Measurements from ENCODE around the gene FBXL14.
"Not testable (repeated sequence)": the region's sequence is repeated elsewhere in the genome, so short reads cannot be mapped to it uniquely, and the experiment has no call there.

Gene FBXL14

GRCh38 chr12:1566449-1567135 lies 27.8 kb downstream of the FBXL14 start:
- DNase-seq = no peak

GRCh38 chr12:1565172-1565571 lies 29.2 kb downstream of the FBXL14 start:
- no peak for DNase-seq

GRCh38 chr12:1564067-1564466 lies 30.3 kb downstream of the FBXL14 start:
- no peak for DNase-seq

- DNase-seq = no peak
Observed at GRCh38 chr12:1562813-1563407, 31.5 kb downstream of the FBXL14 start.

- no peak for DNase-seq
Observed at GRCh38 chr12:1560704-1561103, 33.7 kb downstream of the FBXL14 start.

GRCh38 chr12:1559676-1560091 lies 34.7 kb downstream of the FBXL14 start:
- DNase-seq = no peak

GRCh38 chr12:1558108-1558507 lies 36.3 kb downstream of the FBXL14 start:
- not testable (repeated sequence) for DNase-seq

GRCh38 chr12:1553987-1554982 lies 40.1 kb downstream of the FBXL14 start:
- DNase-seq = peak; percentile 27 to 40

GRCh38 chr12:1553536-1553935 lies 40.8 kb downstream of the FBXL14 start:
- no peak for DNase-seq

- DNase-seq = no peak
Observed at GRCh38 chr12:1552911-1553491, 41.4 kb downstream of the FBXL14 start.

- no peak for DNase-seq
Observed at GRCh38 chr12:1552171-1552570, 42.2 kb downstream of the FBXL14 start.

- no peak for DNase-seq
Observed at GRCh38 chr12:1551496-1551895, 42.9 kb downstream of the FBXL14 start.

GRCh38 chr12:1546931-1547640 lies 47.3 kb downstream of the FBXL14 start:
- DNase-seq = no peak

GRCh38 chr12:1544996-1545700 lies 49.2 kb downstream of the FBXL14 start:
- no peak for DNase-seq

GRCh38 chr12:1542599-1542998 lies 51.8 kb downstream of the FBXL14 start:
- no peak for DNase-seq

- no peak for DNase-seq
Observed at GRCh38 chr12:1540690-1541089, 53.7 kb downstream of the FBXL14 start.

- DNase-seq = no peak
Observed at GRCh38 chr12:1539135-1539534, 55.2 kb downstream of the FBXL14 start.

GRCh38 chr12:1536817-1537216 lies 57.6 kb downstream of the FBXL14 start:
- DNase-seq = no peak

- DNase-seq = no peak
Observed at GRCh38 chr12:1534748-1535147, 59.6 kb downstream of the FBXL14 start.

GRCh38 chr12:1533602-1534304 lies 60.6 kb downstream of the FBXL14 start:
- peak; percentile 33 to 40 for DNase-seq

GRCh38 chr12:1533205-1533601 lies 61.2 kb downstream of the FBXL14 start:
- no peak for DNase-seq

All from stimulated activated CD4-positive, alpha-beta T cell treated with anti-CD3 and anti-CD28 coated beads, Interleukin-2, amount 100 ng/mL, for 48 hours (primary cell).